K562 (cell line): ENCODE results near the gene LCNL1. TPM values are rescaled to one million over a fixed set of nuclear protein-coding genes. Genes with fewer than 3 reads are reported as not detected.

ENCODE experiments used
- BRCA1 ChIP-seq, 2 experiments: fragments of 450-650 bp in 1 of 2; sonication (generic) in 1 of 2; formaldehyde crosslinking in 1 of 2; IDR thresholded peaks; 2 replicates each; pipeline versions ENCODE4 v1.5.0 to v1.6.1; 2017 to 2020; ENCODE audit warnings: mild to moderate bottlenecking in 1 of 2, missing genetic modification reagents in 1 of 2
- CBFA2T3 ChIP-seq: fragments of 450-650 bp; IDR thresholded peaks from 2 replicates; pipeline ENCODE4 v1.6.1; 2017
- CBX2 ChIP-seq: fragments of 200-600 bp; sonication (generic); IDR thresholded peaks from one replicate; pipeline ENCODE4 v1.6.1; 2012; ENCODE audit warnings: mild to moderate bottlenecking, low read length, inconsistent platforms; ENCODE audit not compliant: insufficient read depth, poor library complexity, severe bottlenecking
- CBX8 ChIP-seq: fragments of 200-600 bp; sonication (generic); IDR thresholded peaks from 2 replicates; pipeline ENCODE4 v1.6.1; 2012; ENCODE audit warnings: borderline replicate concordance, mixed run types, low read depth, mild to moderate bottlenecking, moderate library complexity, mixed read lengths, low read length, control low read depth, inconsistent platforms; ENCODE audit not compliant: poor library complexity, severe bottlenecking; ENCODE audit errors: extremely low read depth
- CHCHD3 ChIP-seq: fragments of 250-450 bp; sonication (Bioruptor Pico); IDR thresholded peaks from 2 replicates; pipeline ENCODE4 v2.1.2; 2022; ENCODE audit warnings: mild to moderate bottlenecking
- ELF1 ChIP-seq: fragments of 200-800 bp; sonication (Bioruptor generic); IDR thresholded peaks from 2 replicates; pipeline ENCODE4 v1.6.1; 2016; ENCODE audit warnings: missing genetic modification characterization, missing compliant biosample characterization
- EP400 ChIP-seq: fragments of 450-650 bp; IDR thresholded peaks from 2 replicates; pipeline ENCODE4 v1.6.1; 2017; ENCODE audit warnings: antibody characterized with exemption, mild to moderate bottlenecking, moderate library complexity
- GATA2 ChIP-seq: sonication (generic); formaldehyde crosslinking; IDR thresholded peaks from 2 replicates; pipeline ENCODE4 v1.4.0; 2020; ENCODE audit warnings: mild to moderate bottlenecking, missing genetic modification reagents
- GATAD2A ChIP-seq: fragments of 450-650 bp; IDR thresholded peaks from 2 replicates; pipeline ENCODE4 v1.6.1; 2017
- KDM5B ChIP-seq: fragments of 200-600 bp; sonication (generic); IDR thresholded peaks from 2 replicates; pipeline ENCODE4 v1.6.1; 2012; ENCODE audit warnings: low read depth, mild to moderate bottlenecking, moderate library complexity, low read length, control low read depth, inconsistent platforms; ENCODE audit not compliant: insufficient replicate concordance
- NFATC3 ChIP-seq: fragments of 450-650 bp; IDR thresholded peaks from 2 replicates; pipeline ENCODE4 v1.6.1; 2017; ENCODE audit warnings: mild to moderate bottlenecking
- NUFIP1 ChIP-seq: fragments of 450-650 bp; IDR thresholded peaks from 2 replicates; pipeline ENCODE4 v1.6.1; 2018; ENCODE audit not compliant: partially characterized antibody
- PURB ChIP-seq: sonication (generic); formaldehyde crosslinking; IDR thresholded peaks from 2 replicates; pipeline ENCODE4 v1.9.0; 2021; ENCODE audit warnings: low read depth, mild to moderate bottlenecking, missing genetic modification reagents
- PYGO2 ChIP-seq: fragments of 450-650 bp; IDR thresholded peaks from 2 replicates; pipeline ENCODE4 v1.6.1; 2016; ENCODE audit warnings: mild to moderate bottlenecking, missing genetic modification characterization, moderate library complexity, missing compliant biosample characterization
- STAT5A ChIP-seq: IDR thresholded peaks from 2 replicates; pipeline ENCODE4 v1.6.1; 2012; ENCODE audit warnings: low read length, inconsistent platforms, borderline replicate concordance
- TGIF2 ChIP-seq: sonication (generic); formaldehyde crosslinking; IDR thresholded peaks from 2 replicates; pipeline ENCODE4 v1.8.1; 2022; ENCODE audit warnings: mild to moderate bottlenecking, missing genetic modification reagents, moderate library complexity
- TRIM28 ChIP-seq: fragments of 450-650 bp; IDR thresholded peaks from 2 replicates; pipeline ENCODE4 v1.6.1; 2017
- ZZZ3 ChIP-seq: fragments of 450-650 bp; IDR thresholded peaks from 2 replicates; pipeline ENCODE4 v1.6.1; 2016; ENCODE audit warnings: antibody characterized with exemption, mild to moderate bottlenecking, moderate library complexity
- polyA plus RNA-seq, 8 experiments: library from polyadenylated mRNA; depleted of rRNA in 4 of 8; stranded (reverse) in 5 of 8; unstranded in 3 of 8; fragments of >200 nt; fragmentation: Nextera tagmentation in 2 of 8; fragmentation: Illumina TruSeq in 1 of 8; extraction: Ambion mirVana in 2 of 8; extraction: Trizol in 1 of 8; gene quantifications; 2 replicates each; pipeline versions ENCODE4 v1.2.1 to v1.2.3, GENCODE V29; 2011 to 2014; ENCODE audit warnings: inconsistent platforms in 1 of 8, missing spikeins in 1 of 8
- total RNA-seq, 7 experiments: library from RNA; depleted of rRNA in 6 of 7; stranded (reverse); fragments of >200 nt in 6 of 7; fragmentation: Illumina TruSeq in 2 of 7; extraction: Trizol in 2 of 7; gene quantifications; 2 replicates each; pipeline versions ENCODE4 v1.2.1 to v1.2.3, GENCODE V29; 2011 to 2021; ENCODE audit warnings: low replicate concordance in 1 of 7
- TF ChIP-seq, protein P1 (sequence below): sonication (generic); formaldehyde crosslinking; IDR thresholded peaks from 2 replicates; pipeline ENCODE4 v1.5.0; 2020; ENCODE audit warnings: missing genetic modification reagents
- TF ChIP-seq, protein P2 (sequence below): fragments of 250-450 bp; sonication (Bioruptor Pico); IDR thresholded peaks from 2 replicates; pipeline ENCODE4 v1.8.0; 2022; ENCODE audit warnings: moderate library complexity, mild to moderate bottlenecking, inconsistent platforms
- TF ChIP-seq, protein P3 (sequence below): fragments of 450-650 bp; formaldehyde crosslinking; IDR thresholded peaks from 2 replicates; pipeline ENCODE4 v1.4.0; 2020; ENCODE audit warnings: mild to moderate bottlenecking, moderate library complexity
- TF ChIP-seq, protein P4 (sequence below): sonication (generic); formaldehyde crosslinking; IDR thresholded peaks from 2 replicates; pipeline ENCODE4 v1.8.1; 2023; ENCODE audit warnings: mild to moderate bottlenecking, missing genetic modification reagents
- TF ChIP-seq, protein P5 (sequence below), 2 experiments: fragments of 450-650 bp in 1 of 2; sonication (generic) in 1 of 2; formaldehyde crosslinking in 1 of 2; IDR thresholded peaks in 1 of 2; conservative IDR thresholded peaks in 1 of 2; 2 replicates each; pipeline versions ENCODE4 v1.6.1 to v1.8.1; 2016 to 2023; ENCODE audit warnings: mild to moderate bottlenecking in 2 of 2, moderate library complexity in 2 of 2, inconsistent platforms in 1 of 2, missing genetic modification reagents in 1 of 2

Gene LCNL1
- total and polyA plus RNA-seq, 9 of the 15 experiments (the other 6 are each of a cell fraction or from before 2014, with no cell fraction given), result 0.04 to 0.16 (median 0.04) TPM; not detected in 4

DNA sequence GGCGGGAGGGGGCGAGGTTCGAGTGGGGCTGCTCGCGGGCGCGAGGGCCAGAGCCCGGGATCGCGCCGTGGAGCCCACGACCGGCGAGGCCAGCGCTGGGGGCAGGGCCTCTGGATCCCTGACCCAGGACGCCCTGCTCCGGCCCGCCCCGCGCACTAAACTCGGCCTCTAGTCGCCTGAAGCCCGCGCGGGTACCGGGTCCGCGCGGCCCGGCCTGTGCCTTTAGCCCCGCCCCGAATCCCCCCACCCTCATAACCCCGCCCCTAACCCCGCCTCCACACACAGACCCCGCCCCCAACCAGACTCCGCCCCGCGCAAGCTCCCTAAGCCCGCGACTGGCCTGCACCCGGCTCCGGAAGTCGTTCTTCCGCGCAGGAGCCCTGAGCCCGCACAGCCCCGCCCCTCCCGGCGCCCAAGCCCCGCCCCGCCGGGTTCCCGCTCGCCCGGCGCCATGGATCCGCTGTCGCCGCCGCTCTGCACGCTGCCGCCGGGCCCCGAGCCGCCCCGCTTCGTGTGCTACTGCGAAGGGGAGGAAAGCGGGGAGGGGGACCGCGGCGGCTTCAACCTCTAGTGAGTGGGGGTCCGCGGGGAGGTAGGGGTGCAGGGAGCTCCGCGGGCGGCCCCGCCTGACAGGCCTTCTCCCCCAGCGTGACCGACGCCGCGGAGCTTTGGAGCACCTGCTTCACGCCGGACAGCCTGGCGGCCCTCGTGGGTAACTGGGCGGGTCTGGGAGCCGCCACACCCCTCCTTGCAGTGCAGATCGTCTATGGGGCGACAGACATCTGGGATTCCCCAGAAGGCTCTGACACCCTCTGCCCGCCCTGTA, 9.4 kb downstream of the LCNL1 start, which contains the start of gene PAXX (continued):
- TF ChIP-seq CBFA2T3 (no peak), TGIF2 (CRISPR knock-in tag) (no peak), BRCA1 (IDR thresholded peaks at IDR 0.05) (no peak), BRCA1 (CRISPR knock-in tag; IDR thresholded peaks at IDR 0.05) (no peak), ELF1 (tag) (peak; percentile 43), GATA2 (CRISPR knock-in tag) (no peak), STAT5A (no peak), NFATC3 (no peak), EP400 (peak; percentile 90; the same call in 1 of the 2 replicates), PYGO2 (tag) (no peak), NUFIP1 (no peak), CBX2 (no peak), GATAD2A (no peak), TRIM28 (no peak), ZZZ3 (no peak), KDM5B (peak; percentile 57), CHCHD3 (CRISPR knock-in tag) (0 out of 2 replicates have a peak, but pooled peaks have one; percentile 16), PURB (CRISPR knock-in tag) (no peak), CBX8 (no peak)
- TF ChIP-seq, protein P1, sequence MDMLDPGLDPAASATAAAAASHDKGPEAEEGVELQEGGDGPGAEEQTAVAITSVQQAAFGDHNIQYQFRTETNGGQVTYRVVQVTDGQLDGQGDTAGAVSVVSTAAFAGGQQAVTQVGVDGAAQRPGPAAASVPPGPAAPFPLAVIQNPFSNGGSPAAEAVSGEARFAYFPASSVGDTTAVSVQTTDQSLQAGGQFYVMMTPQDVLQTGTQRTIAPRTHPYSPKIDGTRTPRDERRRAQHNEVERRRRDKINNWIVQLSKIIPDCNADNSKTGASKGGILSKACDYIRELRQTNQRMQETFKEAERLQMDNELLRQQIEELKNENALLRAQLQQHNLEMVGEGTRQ (CRISPR knock-in tag), result peak; percentile 32; the same call in 1 of the 2 replicates
- TF ChIP-seq, protein P2, sequence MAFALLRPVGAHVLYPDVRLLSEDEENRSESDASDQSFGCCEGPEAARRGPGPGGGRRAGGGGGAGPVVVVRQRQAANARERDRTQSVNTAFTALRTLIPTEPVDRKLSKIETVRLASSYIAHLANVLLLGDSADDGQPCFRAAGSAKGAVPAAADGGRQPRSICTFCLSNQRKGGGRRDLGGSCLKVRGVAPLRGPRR (CRISPR knock-in tag), result no peak
- TF ChIP-seq, protein P3, sequence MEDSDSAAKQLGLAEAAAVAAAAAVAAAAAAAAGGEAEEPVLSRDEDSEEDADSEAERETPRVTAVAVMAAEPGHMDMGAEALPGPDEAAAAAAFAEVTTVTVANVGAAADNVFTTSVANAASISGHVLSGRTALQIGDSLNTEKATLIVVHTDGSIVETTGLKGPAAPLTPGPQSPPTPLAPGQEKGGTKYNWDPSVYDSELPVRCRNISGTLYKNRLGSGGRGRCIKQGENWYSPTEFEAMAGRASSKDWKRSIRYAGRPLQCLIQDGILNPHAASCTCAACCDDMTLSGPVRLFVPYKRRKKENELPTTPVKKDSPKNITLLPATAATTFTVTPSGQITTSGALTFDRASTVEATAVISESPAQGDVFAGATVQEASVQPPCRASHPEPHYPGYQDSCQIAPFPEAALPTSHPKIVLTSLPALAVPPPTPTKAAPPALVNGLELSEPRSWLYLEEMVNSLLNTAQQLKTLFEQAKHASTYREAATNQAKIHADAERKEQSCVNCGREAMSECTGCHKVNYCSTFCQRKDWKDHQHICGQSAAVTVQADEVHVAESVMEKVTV (CRISPR knock-in tag), result no peak
- TF ChIP-seq, protein P4, sequence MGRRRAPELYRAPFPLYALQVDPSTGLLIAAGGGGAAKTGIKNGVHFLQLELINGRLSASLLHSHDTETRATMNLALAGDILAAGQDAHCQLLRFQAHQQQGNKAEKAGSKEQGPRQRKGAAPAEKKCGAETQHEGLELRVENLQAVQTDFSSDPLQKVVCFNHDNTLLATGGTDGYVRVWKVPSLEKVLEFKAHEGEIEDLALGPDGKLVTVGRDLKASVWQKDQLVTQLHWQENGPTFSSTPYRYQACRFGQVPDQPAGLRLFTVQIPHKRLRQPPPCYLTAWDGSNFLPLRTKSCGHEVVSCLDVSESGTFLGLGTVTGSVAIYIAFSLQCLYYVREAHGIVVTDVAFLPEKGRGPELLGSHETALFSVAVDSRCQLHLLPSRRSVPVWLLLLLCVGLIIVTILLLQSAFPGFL (CRISPR knock-in tag), result no peak
- TF ChIP-seq, protein P5, sequence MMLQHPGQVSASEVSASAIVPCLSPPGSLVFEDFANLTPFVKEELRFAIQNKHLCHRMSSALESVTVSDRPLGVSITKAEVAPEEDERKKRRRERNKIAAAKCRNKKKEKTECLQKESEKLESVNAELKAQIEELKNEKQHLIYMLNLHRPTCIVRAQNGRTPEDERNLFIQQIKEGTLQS (IDR thresholded peaks at IDR 0.05), result no peak
- TF ChIP-seq, protein P5 (CRISPR knock-in tag; conservative IDR thresholded peaks at IDR 0.05), result no peak
